Stimulated activated CD8-positive, alpha-beta memory T cell treated with anti-CD3 and anti-CD28 coated beads, Interleukin-12 subunit alpha, Interleukin-12 subunit beta, amount 100 ng/mL, for 4 hours (primary cell): ENCODE results near the gene GAB2.

Source experiments
- DNase-seq: peaks from one replicate; pipeline ENCODE4 v3.0.0-alpha.2; 2020; ENCODE audit warnings: low read depth

The GAB2 gene

DNA sequence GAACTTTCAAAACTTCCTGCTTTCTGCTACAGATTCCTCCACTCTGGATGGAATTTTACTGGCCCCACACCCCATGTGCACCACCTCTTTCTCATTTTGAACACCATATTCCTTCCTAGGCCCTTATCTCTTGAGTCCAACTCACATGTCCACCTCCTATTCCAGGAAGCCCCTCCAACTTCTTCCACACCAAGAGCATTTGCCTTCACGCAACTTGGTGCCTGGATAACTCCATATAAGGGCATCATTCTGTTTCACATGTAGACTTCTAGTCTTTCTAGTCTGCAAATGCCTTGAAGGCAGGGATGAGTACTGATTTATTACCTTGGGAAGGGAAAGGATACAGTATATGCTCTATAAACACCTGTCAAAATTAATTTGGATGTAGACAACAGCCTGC is 17.5 kb downstream of the GAB2 start:
- no peak for DNase-seq

GRCh38 chr11:78399136-78399535 is 18.5 kb downstream of the GAB2 start:
- no peak for DNase-seq

DNA sequence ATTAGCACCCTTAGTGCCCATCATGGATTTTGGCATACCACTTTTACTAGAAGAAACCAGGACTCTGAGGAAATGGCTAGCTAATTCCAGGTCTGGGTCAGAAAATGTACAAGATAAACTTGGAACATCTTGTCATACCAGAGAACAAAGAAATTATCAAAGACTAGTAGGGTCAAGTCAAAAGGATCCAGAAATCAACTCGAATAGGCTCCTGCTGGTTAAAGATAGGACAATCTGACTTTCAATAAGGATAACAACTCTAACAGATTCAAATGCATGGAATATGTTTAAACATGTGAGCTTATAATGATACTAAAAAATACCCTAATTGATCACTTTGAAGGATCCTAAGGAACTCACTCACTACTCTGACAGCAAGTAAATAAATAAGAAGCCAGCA is 18.9 kb downstream of the GAB2 start:
- no peak for DNase-seq

GRCh38 chr11:78397398-78397797 is 20.2 kb downstream of the GAB2 start:
- DNase-seq = no peak

DNA sequence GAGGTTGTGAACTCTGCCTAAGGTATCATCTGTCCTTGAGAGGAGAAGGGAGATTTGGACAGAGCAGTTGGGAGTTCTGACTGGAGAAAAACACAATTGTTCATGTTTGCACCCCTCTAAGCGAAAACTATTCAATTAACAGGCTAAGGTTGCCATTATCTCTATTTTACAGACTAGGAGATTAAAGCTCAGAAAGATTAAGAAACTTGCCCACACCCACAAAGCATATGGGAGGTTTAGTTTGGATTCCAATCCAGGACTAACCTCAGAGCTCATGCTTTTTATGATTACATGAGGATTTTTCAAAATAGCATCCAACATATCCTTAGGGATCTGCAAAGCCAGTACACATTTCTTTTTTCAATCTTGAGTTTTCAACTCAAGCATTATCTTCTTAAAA is 22.0 kb downstream of the GAB2 start:
- no peak for DNase-seq

GRCh38 chr11:78392854-78393253 is 24.8 kb downstream of the GAB2 start:
- no peak for DNase-seq

DNA sequence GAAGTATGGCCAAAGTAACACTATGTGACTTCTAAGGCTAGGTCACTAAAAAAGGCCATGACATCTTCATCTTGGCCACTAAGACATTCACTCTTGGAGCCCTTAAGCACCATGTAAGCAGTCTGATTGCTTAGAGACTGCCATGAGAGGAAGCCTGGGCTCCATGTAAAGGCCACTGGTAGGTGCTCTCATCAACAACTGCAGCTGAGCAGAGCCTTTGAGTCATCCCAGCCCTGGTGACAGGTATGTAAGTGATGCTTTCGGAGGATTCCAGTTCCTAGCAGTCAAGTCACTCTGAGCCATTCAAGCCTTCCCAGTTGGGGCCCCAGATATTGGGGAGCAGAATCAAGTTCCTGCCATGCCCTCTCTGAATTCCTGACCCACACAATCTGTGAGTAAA is 26.2 kb downstream of the GAB2 start:
- no peak for DNase-seq

- DNase-seq = no peak
Measured at GRCh38 chr11:78390809-78391208, 26.8 kb downstream of the GAB2 start.

DNA sequence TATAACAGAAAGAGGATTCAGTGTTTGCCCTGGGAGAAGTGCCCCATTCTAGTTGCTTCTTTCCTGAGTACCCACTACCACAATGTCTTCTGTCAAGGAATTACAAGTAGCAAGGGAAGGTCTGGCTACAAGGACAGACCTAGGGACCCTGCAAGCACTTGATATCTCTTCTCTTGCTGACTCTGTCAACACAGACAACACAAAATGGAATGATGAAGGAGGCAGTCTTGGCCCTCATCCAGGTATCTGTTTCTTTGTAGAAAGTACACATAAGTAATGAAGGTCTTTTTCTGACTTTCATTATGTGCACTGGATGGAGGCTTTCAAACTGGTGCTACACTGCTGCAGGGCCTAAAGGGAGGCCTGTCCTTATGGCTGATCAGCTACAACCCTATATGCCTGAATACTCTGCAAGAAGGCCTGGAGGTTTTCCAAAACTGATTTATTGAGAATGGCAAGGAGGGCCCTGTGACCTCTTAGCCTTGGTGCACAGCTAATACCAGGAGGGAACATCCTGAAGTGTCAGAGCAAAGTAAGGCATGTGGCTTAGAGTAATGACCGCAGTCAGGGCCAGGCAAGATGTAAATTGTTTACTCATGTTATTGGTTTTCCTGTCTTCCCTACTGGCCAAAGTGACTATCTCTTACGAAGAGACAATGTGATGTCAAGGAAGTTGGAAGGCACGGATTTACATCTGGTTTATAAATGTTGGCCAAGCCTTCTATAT is 31.2 kb downstream of the GAB2 start:
- DNase-seq = no peak

DNA sequence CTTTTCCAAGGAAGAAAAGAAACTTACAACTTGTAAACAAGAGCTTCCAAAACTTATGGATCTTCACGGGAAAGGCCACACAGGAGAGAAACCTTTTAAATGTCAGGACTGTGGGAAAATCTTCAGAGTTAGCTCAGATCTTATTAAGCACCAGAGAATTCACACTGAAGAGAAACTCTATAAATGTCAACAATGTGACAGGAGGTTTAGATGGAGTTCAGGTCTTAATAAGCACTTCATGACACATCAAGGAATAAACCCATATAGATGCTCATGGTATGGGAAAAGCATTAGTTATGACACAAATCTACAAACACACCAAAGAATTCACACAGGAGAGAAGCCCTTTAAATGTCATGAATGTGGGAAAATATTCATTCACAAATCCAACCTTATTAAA is 32.4 kb downstream of the GAB2 start:
- no peak for DNase-seq

- DNase-seq = no peak
Measured at GRCh38 chr11:78384231-78384630, 33.4 kb downstream of the GAB2 start.

DNA sequence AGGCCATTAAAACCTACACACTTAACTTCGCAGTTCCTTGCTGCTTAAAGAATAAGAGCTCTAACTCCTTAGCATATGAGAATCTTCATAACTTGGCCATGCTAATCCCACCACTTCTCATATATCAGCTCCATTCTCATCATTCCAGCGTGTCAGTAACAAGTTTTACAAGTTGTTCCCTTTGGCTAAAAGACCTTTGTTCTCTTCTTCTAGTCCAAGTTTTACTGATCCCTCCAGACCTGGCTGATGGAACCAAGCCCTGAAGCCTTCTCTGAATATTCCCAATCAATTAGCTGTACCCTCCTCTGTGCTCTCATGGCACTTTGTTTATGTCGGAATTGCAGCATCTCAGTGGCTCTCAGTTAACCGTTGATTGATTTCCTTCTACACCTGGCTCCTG is 35.8 kb downstream of the GAB2 start:
- no peak for DNase-seq

GRCh38 chr11:78380615-78381051 is 37.0 kb downstream of the GAB2 start:
- DNase-seq = no peak

DNA sequence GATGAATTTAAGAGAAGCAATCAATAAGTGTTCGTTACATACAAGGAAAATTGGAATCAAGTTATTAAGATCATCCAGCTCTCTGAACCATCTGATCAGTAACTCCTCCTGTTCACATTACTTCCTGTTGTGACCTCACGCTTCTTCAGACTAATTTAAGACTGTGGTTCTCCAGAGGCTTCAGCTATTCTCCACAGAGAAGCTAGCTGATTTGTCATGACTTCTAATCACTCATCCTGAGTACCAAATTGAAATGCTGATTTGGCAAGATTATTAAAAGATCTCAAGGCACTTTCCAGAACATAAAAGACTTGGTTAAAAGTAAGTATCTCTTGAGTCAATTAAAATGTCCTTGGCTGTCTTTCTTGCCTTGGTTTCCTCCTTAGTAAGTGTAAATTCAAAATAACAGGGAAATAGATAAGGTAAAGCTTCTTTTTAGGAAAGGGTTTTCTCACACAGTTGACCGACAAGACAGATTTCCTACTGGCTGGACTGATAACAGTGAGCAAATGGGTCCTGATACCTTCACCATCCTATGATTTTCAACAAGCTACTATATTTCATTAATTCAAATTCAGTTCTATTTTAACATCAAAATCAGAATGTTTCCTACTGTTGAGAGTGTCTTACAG is 38.5 kb downstream of the GAB2 start:
- no peak for DNase-seq

DNA sequence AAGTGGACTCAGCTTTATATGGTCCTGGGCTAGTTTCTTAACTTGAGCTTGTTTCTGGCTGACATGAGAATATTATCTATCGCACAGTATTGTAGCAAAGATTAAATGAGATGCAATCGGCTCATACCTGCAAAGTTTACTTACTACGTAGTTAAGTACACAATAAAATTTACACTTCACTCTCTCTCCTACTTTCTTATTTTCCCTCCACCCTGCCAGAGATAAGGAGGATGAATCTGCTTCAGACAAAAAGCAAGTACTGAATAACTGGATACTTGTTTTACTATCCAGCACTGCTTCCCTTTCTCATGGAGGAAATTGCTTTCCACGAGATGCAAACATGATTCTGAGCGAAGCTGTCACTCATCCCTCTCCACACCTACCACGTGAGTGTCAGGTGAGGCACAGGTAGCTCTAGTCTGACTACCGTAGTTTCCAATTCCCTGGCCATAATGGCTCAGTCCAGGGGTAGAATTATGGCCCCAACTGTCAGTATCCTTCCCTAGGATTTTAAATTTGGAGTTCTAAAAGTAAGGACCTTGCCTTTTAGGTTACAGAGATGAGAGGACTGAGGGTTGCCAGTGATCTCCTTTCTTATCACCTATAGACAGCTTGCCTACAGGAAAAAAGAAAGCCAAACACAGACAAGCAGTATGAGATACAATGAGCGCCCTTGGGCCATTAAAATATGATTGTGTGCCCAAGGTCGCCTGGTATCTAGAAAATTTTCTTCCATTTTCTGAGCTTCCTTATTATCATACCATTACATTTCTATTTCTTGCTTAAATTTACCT is 39.8 kb downstream of the GAB2 start:
- DNase-seq = no peak

GRCh38 chr11:78376858-78377257 is 40.8 kb downstream of the GAB2 start:
- DNase-seq = no peak

DNA sequence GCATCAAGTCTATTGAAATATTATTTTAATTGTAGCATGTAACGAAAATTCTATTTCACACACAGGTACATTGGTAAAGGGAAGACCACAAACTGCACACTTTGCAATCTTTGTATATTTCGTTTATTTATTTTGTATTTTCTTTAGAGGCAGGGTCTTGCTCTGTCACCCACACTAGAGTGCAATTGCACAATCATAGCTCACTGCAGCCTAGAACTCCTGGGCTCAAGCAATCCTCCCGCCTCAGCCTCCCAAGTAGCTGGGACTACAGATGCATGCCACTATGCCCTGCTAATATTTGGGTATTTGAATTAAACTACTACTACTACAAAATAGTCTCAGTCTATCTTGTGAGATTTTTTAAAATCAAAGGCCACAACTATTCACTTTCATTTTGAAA is 42.7 kb downstream of the GAB2 start:
- no peak for DNase-seq

DNA sequence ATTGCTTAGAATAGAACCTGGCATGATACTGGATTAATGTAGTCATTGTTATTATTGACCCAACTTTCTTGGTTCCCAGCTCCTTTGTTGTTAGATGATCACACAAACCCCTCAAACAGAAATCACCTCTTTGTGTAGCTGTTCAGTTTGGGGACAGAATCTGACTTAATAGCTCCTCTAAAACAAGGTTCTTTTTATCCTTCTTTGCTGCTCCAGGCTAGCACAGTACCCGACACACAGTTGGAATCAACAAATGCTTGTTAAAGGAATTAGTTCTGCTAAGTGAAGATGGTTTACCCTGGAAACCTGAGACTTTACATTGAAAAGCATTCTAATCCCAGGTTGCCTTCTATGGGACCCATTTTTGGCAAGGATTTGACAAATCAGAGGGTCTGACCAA is 43.9 kb downstream of the GAB2 start:
- DNase-seq = no peak

DNA sequence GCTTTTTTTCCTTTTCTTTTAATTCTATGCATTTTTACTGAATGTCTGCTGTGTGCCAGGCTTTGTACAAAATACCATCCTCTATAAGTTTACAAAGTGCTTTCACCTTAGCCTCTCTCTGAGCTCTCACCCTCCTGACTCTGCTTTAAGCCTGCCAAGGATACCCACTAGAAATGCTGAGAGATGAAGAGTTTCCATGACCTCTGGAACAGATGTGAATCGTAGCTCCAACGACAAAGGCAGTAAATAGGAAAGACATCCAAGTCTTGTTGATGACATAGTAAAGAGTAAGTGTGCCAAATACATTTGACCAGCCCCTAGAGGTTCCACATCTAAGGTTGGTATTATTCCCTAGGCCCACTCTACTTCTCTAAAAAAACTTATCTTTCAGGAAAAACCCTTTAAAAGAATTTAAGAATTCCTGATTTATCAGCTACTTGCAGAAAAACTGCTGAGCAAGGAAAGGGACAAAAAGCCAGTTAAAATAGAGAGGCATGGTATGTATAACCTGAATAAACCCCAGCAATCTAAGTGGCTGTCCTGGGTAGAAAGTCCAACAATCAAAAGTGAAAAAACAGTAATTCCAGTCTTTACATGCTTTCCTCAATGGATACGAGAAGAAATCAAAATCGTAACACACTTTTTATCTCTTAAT is 45.4 kb downstream of the GAB2 start:
- DNase-seq = no peak

GRCh38 chr11:78371221-78371891 is 46.3 kb downstream of the GAB2 start:
- no peak for DNase-seq

DNA sequence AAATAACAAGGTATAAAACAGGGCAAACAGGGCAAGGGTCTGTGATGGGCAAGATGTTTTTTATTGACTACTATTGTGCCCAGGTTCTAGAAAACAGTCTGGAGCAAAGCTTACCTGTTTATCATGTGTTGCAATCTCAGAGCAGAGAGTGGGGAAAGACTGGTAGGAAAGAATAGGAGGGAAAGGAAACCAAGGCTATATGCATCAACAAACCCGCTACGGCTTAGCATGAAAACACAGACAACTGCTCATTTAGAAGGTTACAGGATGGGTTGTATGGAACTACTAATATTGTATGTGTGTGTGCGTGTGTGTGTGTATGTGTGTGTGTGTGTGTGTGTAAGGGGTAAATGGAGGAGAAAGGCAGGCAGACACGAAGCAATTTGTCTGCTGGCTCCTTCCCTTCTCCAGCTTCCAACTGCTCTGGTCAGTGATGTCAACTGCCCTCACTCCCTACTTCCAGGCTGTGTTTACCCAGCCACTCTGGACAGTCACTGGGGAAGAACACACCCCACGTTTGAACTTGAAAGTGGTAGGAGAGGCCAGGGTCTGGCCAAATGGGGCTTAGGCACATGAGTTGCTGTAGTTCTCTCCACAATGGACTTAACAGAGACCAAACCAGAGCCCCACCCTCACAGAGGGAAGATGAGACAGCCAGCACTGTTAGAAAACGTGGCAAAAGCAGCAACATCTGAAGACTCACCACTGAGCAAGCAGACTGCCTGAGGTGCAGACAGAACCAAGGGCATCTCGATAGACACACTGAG is 47.0 kb downstream of the GAB2 start:
- no peak for DNase-seq
